GM12872 (cell line): Measurements from ENCODE around the gene TMTC1.

Experiments
- TF ChIP-seq, protein P1 (sequence below): IDR thresholded peaks from 3 replicates; pipeline ENCODE4 v1.5.1; 2011; ENCODE audit warnings: low read depth, mild to moderate bottlenecking, low read length, moderate library complexity; ENCODE audit not compliant: insufficient read depth

Gene TMTC1

DNA sequence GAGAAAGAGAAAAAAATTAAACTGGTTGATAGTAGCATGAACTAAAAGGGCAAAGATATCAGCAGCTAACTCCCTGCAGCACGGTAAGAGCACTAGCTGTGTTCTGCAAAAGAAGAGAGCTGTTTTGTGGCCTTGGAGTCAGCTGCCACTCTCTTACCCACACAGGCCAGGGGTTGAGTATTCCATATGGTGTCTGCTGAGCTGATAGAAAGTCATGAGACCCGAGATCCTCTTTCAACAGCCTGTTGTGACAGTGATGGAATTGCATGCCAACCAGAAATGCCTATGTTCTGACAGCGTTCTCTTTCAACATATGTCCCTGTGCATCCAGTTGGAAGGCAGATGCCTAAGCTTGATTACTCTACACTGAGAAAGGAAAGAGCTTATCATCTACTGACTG is 39.9 kb downstream of the TMTC1 start:
- TF ChIP-seq, protein P1, sequence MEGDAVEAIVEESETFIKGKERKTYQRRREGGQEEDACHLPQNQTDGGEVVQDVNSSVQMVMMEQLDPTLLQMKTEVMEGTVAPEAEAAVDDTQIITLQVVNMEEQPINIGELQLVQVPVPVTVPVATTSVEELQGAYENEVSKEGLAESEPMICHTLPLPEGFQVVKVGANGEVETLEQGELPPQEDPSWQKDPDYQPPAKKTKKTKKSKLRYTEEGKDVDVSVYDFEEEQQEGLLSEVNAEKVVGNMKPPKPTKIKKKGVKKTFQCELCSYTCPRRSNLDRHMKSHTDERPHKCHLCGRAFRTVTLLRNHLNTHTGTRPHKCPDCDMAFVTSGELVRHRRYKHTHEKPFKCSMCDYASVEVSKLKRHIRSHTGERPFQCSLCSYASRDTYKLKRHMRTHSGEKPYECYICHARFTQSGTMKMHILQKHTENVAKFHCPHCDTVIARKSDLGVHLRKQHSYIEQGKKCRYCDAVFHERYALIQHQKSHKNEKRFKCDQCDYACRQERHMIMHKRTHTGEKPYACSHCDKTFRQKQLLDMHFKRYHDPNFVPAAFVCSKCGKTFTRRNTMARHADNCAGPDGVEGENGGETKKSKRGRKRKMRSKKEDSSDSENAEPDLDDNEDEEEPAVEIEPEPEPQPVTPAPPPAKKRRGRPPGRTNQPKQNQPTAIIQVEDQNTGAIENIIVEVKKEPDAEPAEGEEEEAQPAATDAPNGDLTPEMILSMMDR: no peak

- TF ChIP-seq, protein P1: no peak
Observed at GRCh38 chr12:29743077-29743476, 40.7 kb downstream of the TMTC1 start.

DNA sequence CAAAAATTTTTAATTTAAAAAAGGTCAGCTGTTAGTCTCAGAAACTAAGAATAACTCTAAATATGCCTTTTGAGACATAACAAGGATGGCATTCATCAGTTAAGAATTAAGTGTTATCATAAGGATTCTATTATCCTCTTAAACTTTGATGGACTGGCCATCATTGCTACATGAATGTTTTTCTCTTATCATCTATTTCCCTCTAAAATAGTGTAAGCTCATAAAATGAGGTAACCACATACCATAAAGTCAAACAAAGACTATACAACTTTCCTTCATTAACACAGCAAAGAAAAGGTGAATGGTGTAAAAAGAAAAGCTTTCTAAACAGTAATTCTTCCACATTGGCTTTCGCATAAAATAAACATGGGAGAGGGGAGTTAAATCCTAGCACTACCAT is 41.1 kb downstream of the TMTC1 start:
- TF ChIP-seq, protein P1: no peak

- TF ChIP-seq, protein P1: no peak
Observed at GRCh38 chr12:29741342-29742241, 42.1 kb downstream of the TMTC1 start.

DNA sequence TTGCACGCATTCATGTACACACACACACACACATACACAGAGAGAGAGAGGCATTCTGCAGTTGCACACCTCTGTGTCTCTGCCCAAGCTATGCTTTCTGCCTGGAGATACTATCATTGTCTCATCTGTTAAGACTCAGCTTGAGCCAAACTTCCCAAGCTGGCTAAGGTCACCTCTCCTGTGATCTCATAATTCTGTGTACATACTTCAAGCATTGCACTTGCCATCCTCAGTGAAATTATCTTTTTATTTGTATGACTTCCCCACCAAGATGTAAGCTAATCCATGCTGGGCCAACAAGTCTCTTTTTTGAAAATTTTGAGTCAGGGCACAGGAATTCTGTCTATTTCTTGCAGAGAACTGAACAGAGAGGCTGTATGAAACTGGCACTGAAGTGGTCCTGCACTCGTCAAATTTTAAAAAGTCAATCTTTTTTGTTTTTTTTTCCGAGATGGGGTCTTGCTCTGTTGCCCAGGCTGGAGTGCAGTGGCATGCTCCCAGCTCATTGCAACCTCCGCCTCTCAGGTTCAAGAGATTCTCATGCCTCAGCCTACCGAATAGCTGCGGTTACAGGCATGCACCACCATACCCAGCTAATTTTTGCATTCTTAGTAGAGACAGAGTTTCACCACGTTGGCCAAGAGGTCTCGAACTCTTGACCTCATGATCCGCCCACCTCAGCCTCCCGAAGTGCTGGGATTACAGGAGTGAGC is 44.3 kb downstream of the TMTC1 start:
- TF ChIP-seq, protein P1: no peak

DNA sequence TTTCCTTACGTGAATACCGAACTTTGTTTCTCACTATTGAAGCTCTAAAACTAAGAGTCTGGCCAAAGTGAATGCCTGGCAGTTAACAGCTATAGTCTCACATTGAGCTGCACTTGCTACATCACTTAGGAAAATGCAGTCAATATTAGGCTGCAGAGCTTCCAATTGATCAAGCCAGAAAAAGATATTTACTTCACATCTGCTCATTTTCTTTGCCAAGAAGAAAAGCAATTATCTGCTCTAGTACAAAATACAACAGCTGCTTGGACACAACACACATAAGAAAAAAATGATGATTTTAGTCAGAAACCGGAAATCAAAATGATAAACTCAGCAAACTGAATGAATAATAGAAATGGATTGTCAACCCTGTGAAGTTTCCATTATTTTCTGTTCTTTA is 45.4 kb downstream of the TMTC1 start:
- TF ChIP-seq, protein P1: no peak

DNA sequence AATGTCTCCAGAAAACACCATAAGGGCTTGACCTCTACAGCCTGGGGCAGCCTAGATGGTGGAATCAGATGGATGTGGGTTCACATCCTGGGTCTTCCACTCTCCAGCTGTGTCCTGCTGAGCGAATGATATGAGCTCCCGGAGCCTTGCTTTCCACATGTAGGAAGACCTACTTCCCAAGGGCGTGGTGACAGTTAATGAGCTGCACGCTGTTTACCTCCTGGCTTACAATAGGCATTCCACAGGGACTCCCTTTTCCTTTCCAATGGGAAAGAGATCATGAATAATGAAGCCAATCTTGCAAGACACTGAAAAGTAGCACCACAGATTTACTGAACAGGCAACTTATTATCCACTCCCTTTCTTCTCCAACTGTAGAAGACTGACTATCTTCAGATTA is 46.1 kb downstream of the TMTC1 start:
- TF ChIP-seq, protein P1: no peak
